Erythroblast (primary cell): ENCODE measurements around the gene IGHMBP2.
A peak's percentile ranks its signal among the peaks of the same experiment; 100 is the strongest.

Source experiments
- DNase-seq, 2 experiments: peaks; one replicate each; lab custom pipeline; 2025; lab: John Stamatoyannopoulos, UW
- GATA1 ChIP-seq: IDR thresholded peaks from 2 replicates; pipeline ENCODE4 v1.6.1; 2011; ENCODE audit warnings: low read depth, mild to moderate bottlenecking, control low read depth, low read length, moderate library complexity
- POLR2A ChIP-seq: IDR thresholded peaks from 2 replicates; pipeline ENCODE4 v1.6.1; 2011; ENCODE audit warnings: mild to moderate bottlenecking, low read length

Gene IGHMBP2

GRCh38 chr11:68976563-68976962 is 72.9 kb downstream of the IGHMBP2 start:
- TF ChIP-seq POLR2A = no peak
- TF ChIP-seq GATA1 = no peak
- DNase-seq = no peak

GRCh38 chr11:68977781-68978625 is 74.3 kb downstream of the IGHMBP2 start:
- no peak for DNase-seq
- TF ChIP-seq GATA1 (no peak), POLR2A (no peak)

GRCh38 chr11:68978626-68978930 is 74.9 kb downstream of the IGHMBP2 start:
- DNase-seq = no peak
- TF ChIP-seq POLR2A = no peak
- TF ChIP-seq GATA1 = no peak

- no peak for DNase-seq
- TF ChIP-seq GATA1 = no peak
- TF ChIP-seq POLR2A = no peak
These were observed 75.4 kb downstream of the IGHMBP2 start for GRCh38 chr11:68978931-68979594.

DNA sequence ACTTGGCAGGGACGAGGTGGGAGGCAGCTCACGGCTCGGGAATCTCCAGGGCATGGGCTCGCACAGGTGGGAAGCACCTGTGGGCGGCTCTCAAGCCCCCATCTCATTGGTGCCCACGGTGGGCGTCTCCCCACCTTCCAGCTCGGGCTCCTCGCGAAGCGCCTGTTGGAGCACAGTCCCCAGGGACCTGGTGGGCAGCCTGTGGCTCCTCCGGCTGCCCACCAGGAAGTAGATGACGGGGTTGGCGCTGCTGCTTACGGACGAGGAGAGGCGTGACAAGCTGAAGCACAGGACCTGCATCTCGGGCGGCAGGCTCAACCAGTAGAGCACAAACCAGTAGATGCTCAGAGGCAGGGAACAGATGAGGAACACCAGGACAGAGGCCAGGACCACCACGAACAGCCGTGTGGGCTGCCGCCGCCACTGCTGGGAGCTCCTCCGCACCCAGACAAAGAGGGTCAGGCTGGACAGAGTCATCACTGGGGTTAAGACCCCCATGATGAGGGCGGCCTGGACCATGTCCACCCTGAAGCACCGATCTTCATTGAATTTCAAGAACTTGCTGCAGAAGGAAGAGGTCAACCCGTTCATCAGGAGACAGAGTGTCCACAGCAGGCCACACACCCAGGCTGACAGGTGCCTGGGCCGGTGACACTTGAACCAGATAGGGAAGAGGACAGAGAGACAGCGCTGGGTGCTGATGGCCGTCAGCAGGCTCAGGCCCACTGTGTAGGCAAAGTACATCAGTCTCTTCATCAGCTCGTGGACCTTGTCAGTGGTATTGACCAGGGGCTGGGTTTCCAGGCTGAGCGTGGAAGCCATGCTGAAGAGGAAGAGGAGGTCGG is 76.5 kb downstream of the IGHMBP2 start:
- TF ChIP-seq POLR2A = no peak
- no peak for TF ChIP-seq GATA1
- no peak for DNase-seq

DNA sequence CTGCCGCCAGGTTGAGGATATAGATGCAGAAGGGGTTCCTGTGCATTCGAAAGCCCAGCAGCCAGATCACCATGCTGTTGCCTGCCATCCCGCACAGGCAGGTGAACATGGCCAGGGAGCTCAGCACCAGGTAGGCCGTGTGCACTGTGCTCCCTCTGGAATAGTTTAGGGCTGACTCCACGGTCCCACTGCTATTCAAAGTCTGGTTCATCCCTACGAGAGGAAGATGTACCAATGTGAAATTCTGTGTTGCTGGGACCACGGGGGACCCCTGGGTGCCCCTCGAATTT is 77.0 kb downstream of the IGHMBP2 start, which contains the start of gene MRGPRD:
Gene MRGPRD, minus strand, starts transcription at position 211 of the 290 bp plus-strand sequence. Its CDS starts 0 bp downstream, at position 211.
- TF ChIP-seq POLR2A (no peak), GATA1 (no peak)
- no peak for DNase-seq

- TF ChIP-seq GATA1 = no peak
- DNase-seq = no peak
These were observed 78.4 kb downstream of the IGHMBP2 start for GRCh38 chr11:68982134-68982533.

DNA sequence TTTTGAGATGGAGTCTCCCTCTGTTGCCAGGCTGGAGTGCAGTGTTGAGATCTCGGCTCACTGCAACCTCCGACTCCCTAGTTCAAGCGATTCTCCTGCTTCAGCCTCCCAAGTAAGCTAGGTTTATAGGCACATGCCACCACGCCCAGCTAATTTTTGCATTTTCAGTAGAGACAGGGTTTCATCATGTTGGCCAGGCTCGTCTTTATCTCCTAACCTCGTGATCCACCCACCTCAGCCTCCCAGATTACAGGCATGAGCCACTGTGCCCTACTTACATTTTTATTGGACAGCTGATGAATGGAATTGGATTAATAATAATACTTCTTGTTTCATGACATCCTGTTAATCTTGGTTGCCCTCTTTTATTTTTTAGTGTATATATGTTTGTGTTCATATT is 80.1 kb downstream of the IGHMBP2 start:
- peak; percentile 69 for DNase-seq
- TF ChIP-seq GATA1 = no peak
- no peak for TF ChIP-seq POLR2A

- no peak for DNase-seq
- no peak for TF ChIP-seq POLR2A
- TF ChIP-seq GATA1 = no peak
These were observed 83.5 kb downstream of the IGHMBP2 start for GRCh38 chr11:68987211-68987610.

GRCh38 chr11:68988491-68988890 is 84.8 kb downstream of the IGHMBP2 start:
- no peak for DNase-seq
- TF ChIP-seq GATA1 = no peak
- no peak for TF ChIP-seq POLR2A
